HFF-Myc (cell line): ENCODE measurements around the gene PRM3.

Experiments
- DNase-seq: peaks from one replicate; pipeline ENCODE4 v3.0.0-alpha.2; 2011; ENCODE audit warnings: low read depth; ENCODE audit errors: extremely low read depth
- H3K4me3 ChIP-seq: replicated peaks from 2 replicates; pipeline ENCODE4 v1.5.1; 2011; ENCODE audit warnings: low read depth, mild to moderate bottlenecking, control low read depth, low read length
- TF ChIP-seq, protein P1 (sequence below): IDR thresholded peaks from 2 replicates; pipeline ENCODE4 v1.5.1; 2012; ENCODE audit warnings: mild to moderate bottlenecking, low read depth, low read length, control low read depth; ENCODE audit errors: missing control alignments

Gene PRM3

DNA sequence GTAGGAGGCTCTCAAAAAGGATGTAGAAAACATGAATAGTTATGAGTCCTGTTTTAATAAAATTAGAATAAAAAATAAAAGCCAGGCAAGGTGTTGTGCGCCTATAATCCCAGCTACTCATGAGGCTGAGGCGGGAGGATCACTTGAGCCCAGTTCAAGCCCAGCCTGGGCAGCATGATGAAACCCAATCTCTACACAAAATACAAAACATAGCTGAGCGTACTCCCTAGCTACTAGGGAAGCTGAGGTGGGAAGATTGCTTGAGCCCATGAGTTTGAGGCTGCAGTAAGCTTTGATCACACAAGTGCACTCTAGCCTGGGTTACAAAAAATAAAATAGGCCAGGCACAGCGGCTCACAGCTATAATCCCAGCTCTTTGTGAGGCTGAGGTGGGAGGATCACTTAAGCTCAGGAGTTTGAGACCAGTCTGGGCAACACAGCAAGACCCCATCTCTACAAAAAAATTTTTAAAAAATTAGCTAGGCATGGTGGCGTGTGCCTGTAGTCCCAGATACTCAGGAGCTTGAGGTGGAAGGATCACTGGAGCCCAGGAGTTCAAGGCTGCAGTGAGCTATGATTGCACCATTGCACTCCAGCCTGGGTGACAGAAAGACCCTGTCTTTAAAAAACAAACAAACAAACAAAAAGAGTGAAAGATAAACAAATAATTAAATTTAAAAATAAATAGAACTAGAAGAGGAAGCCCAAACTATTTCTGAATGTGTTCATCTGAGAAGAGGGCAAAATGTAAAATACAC lies 24.9 kb upstream of the PRM3 start:
- no peak overlapping the region for H3K4me3 ChIP-seq
- TF ChIP-seq, protein P1, sequence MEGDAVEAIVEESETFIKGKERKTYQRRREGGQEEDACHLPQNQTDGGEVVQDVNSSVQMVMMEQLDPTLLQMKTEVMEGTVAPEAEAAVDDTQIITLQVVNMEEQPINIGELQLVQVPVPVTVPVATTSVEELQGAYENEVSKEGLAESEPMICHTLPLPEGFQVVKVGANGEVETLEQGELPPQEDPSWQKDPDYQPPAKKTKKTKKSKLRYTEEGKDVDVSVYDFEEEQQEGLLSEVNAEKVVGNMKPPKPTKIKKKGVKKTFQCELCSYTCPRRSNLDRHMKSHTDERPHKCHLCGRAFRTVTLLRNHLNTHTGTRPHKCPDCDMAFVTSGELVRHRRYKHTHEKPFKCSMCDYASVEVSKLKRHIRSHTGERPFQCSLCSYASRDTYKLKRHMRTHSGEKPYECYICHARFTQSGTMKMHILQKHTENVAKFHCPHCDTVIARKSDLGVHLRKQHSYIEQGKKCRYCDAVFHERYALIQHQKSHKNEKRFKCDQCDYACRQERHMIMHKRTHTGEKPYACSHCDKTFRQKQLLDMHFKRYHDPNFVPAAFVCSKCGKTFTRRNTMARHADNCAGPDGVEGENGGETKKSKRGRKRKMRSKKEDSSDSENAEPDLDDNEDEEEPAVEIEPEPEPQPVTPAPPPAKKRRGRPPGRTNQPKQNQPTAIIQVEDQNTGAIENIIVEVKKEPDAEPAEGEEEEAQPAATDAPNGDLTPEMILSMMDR = no peak
- no peak for DNase-seq

DNA sequence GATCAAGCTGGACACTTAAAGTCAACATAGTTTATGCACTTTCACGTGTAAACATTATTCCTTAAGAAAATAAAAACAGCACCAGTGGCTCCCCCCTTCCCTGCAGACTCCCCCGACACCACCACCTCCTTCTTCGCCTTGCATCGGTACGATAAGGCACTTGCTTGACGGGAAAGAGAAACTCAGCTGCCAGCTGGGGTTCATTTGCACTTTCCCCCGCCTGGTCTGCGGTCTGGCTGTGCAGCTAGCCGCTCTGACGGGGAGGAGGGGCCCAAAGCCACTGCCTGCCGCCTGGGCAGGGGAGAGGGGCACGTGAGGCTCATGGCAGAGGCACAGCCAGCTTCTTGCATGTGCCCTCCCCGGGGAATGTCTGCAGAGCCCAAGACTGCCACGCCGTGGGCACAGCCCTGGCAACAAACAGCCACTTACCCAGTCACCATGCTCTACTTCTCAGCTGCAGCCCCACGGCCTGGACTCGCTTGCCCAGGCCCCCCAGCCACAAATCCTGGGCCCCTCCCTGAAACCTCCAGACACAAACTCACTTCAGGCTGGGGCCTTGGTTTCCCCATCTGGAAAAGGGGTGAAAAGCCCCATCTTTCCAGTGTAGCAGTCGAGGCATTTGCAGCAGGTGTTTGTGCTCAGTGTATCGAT lies 24.2 kb upstream of the PRM3 start:
- TF ChIP-seq, protein P1 = no peak
- H3K4me3 ChIP-seq = no peak overlapping the region
- no peak for DNase-seq

DNA sequence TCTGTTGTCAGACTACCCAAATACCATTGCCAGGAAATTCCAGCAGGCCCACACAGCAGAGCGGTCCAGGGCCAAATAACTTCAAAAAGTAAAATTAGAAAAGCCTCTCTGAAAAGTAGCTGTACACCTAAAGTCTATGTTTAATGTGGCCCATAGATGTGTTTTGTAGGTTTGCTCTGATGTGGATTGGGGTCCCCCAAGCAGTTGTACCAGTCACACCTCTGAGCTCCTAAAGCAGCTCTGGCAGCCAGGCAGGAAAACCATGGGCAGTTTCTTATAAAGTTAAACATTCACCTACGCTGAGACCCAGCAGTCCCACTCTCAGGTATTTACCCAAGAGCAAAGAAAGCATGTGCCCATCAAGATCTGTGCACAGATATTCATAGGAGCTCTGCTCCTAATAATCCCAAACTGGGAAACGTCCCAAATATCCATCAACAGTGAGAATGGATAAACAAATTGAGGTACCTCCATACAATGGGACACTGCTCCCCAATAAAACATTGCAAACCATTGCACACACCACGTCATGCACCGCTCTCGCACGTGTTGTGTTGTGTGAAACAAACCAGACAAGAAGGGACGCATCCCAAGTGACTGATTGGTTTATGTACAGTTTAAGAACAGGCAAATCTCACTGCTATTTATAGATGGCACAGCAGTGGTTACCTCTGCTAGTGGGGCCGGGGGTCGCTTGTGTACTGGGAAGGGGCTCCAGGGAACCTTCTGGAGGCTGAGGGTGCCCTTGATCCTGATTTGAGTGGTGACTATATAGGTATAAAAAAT lies 23.5 kb upstream of the PRM3 start:
- TF ChIP-seq, protein P1 = no peak
- no peak overlapping the region for H3K4me3 ChIP-seq
- DNase-seq = no peak

DNA sequence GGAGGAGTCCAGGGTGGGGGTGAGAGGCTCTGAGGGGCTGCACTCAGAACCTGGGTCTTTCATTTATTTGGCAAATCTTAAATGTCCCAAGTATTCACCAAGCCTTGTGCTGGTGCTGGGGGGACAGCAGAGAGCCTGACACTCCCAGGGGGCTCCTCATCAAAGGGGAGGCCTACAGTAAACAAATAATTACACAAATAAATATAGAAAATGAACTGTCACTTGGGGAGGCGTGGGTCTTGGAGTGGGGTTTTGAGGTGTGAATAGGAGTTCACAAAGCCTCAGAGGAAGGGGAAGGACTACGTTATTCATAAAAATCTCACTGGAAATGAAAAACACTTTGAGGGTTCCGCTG lies 22.9 kb upstream of the PRM3 start:
- TF ChIP-seq, protein P1 = no peak
- DNase-seq = no peak
- H3K4me3 ChIP-seq = no peak overlapping the region

DNA sequence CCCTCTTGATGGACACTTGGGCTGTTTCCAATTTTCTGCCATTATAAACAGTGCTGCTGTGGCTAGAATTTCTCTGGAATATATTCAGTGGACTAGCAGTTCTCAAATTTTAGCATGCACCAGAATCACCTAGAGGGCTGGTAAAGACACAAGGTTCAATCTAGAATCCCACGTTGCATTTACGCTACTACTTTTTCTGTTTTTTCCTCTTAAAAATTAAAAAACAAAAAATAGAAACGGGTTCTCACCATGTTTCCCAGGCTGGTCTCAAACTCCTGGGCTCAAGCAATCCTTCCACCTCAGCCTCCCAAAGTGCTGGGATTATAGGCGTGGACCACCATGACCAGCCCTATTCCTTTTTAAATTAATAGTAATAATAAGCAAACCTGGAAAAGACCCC lies 22.2 kb upstream of the PRM3 start:
- TF ChIP-seq, protein P1 = no peak
- H3K4me3 ChIP-seq = no peak overlapping the region
- no peak for DNase-seq

DNA sequence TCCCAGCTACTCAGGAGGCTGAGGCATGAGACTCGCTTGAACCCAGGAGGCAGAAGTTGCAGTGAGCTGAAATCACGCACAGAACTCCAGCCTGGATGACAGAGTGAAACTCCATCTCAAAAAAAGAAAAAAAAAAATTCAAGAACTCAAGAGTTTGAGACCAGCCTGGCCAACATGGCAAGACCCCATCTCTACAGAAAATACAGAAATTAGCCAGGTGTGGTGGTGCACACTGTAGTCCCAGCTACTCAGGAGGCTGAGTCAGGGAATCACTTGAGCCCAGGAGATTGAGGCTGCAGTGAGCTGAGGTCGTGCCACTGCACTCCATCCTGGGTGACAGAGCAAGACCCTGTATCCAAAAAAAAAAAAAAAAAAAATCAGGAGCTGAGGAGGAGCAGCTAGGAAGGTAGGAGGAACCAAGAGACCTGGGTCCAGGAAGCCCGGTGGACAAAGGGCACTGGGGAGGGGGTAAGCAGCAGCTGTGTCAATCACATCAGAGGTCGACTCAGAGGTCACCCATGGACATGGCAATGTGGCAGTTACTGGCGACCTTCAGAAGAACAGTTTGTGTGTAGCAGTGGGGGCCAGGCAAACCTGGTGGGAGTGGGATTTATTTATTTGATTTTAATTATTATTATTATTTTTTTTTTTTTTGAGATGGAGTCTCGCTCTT lies 18.8 kb upstream of the PRM3 start:
- DNase-seq = no peak
- no peak overlapping the region for H3K4me3 ChIP-seq
- TF ChIP-seq, protein P1 = no peak
